ENCODE measurements around the gene CA14.

Gene CA14

GRCh38 chr1:150259758-150260669 lies 2.4 kb downstream of the CA14 start:
- POLR2A ChIA-PET: interaction anchor here (1.2 kb wide), 1 partner anchor 9 kb away, joined by 8 read pairs; the partner anchor contains the start of gene APH1A
- Histone ChIP-seq H3K4me1 (ENCODE audit: control insufficient read depth, insufficient read depth, low read length) (peaks cover 12% of the 10 kb centered on the region; the same call in 1 of the 2 replicates), H3K36me3 (ENCODE audit: control insufficient read depth in 2 of 2, insufficient read depth in 1 of 2, low read length in 2 of 2) (peaks cover 0 to 8% of the 10 kb centered on the region in 2 experiments; a peak in 1 of 3 replicates), H3K9me3 (ENCODE audit: control insufficient read depth, insufficient read depth, low read depth, low read length) (no peaks in the 10 kb centered on the region), H3K4me3 (ENCODE audit: low read depth, low read length) (no peak overlapping the region), H3K27ac (ENCODE audit: extremely low read depth, low read depth, low read length) (no peak overlapping the region)
- CTCF ChIA-PET: interaction anchor here (0.5 to 6.3 kb wide), 3 partner anchors 15 to 242 kb away, joined by 4 to 101 read pairs (median 4); partner anchors contain the start of gene CIART
- TF ChIP-seq SP7 (tag by site-specific recombination; IDR thresholded peaks at IDR 0.05) (peak; percentile 38), ZNF658 (tag by site-specific recombination; IDR thresholded peaks at IDR 0.05) (no peak), SP2 (tag by site-specific recombination; IDR thresholded peaks at IDR 0.05) (peak; percentile 52), ZNF692 (tag by site-specific recombination; IDR thresholded peaks at IDR 0.05) (peak; percentile 39; the same call in 1 of the 2 replicates), ZNF248 (tag by site-specific recombination; IDR thresholded peaks at IDR 0.05) (no peak), WT1 (tag by site-specific recombination; IDR thresholded peaks at IDR 0.05) (peak; percentile 92), GLIS2 (tag by site-specific recombination; IDR thresholded peaks at IDR 0.05) (peak; percentile 79), ZNF660 (tag by site-specific recombination; IDR thresholded peaks at IDR 0.05) (0 out of 2 replicates have a peak, but pooled peaks have one; percentile 24), BCL11B (tag by site-specific recombination; IDR thresholded peaks at IDR 0.05; ENCODE audit: low read depth) (no peak), KLF1 (tag by site-specific recombination; IDR thresholded peaks at IDR 0.05) (peak; percentile 23; the same call in 1 of the 2 replicates), PATZ1 (tag by site-specific recombination; IDR thresholded peaks at IDR 0.05) (peak; percentile 88), KLF16 (tag by site-specific recombination; IDR thresholded peaks at IDR 0.05) (no peak), PRDM10 (tag by site-specific recombination; IDR thresholded peaks at IDR 0.05) (peak; percentile 96), ZNF10 (tag by site-specific recombination; IDR thresholded peaks at IDR 0.05) (no peak), ZEB2 (tag by site-specific recombination; IDR thresholded peaks at IDR 0.05) (0 out of 2 replicates have a peak, but pooled peaks have one; percentile 24), PBX3 (CRISPR knock-in tag; IDR thresholded peaks at IDR 0.05) (0 out of 2 replicates have a peak, but pooled peaks have one; percentile 52), ZNF366 (tag by site-specific recombination; conservative IDR thresholded peaks at IDR 0.05) (peak; percentile 58), ZNF514 (tag by site-specific recombination; IDR thresholded peaks at IDR 0.05) (no peak), ZFP69B (tag by site-specific recombination; IDR thresholded peaks at IDR 0.05) (no peak), ZNF600 (tag by site-specific recombination; IDR thresholded peaks at IDR 0.05) (peak; percentile 84), SP3 (tag by site-specific recombination; IDR thresholded peaks at IDR 0.05) (peak; percentile 67), IKZF3 (tag by site-specific recombination; IDR thresholded peaks at IDR 0.05) (peak; percentile 70), ZNF398 (tag by site-specific recombination; IDR thresholded peaks at IDR 0.05) (peak; percentile 95), TRIM28 (IDR thresholded peaks at IDR 0.05; ENCODE audit: borderline replicate concordance, low read length) (0 out of 2 replicates have a peak, but pooled peaks have one; percentile 31), ZFHX2 (tag by site-specific recombination; conservative IDR thresholded peaks at IDR 0.05) (peak; percentile 43; the same call in 1 of the 2 replicates), ZIC2 (tag by site-specific recombination; IDR thresholded peaks at IDR 0.05) (peak; percentile 50; the same call in 1 of the 2 replicates), ZNF341 (tag by site-specific recombination; IDR thresholded peaks at IDR 0.05; ENCODE audit: low read depth) (peak; percentile 100)
